SJCRH30 (cell line): ENCODE results near the gene KCNMA1. TPM values are rescaled to one million over a fixed set of nuclear protein-coding genes. Genes with fewer than 3 reads are reported as not detected.

Experiments used
- DNase-seq, 2 experiments: peaks; one replicate each; pipeline ENCODE4 v3.0.0-alpha.2; 2015 to 2020
- H3K27ac ChIP-seq: fragments of 250-450 bp; sonication (Bioruptor Pico); 2 replicates; pipeline ENCODE4 v1.5.1; 2020; ENCODE audit warnings: mild to moderate bottlenecking, moderate library complexity
- H3K27me3 ChIP-seq: fragments of 250-450 bp; sonication (Bioruptor Pico); 2 replicates; pipeline ENCODE4 v1.5.1; 2020; ENCODE audit warnings: mild to moderate bottlenecking, moderate library complexity
- H3K36me3 ChIP-seq: fragments of 250-450 bp; sonication (Bioruptor Pico); 2 replicates; pipeline ENCODE4 v1.5.1; 2020; ENCODE audit warnings: mild to moderate bottlenecking, moderate library complexity
- H3K4me1 ChIP-seq: fragments of 250-450 bp; sonication (Bioruptor Pico); 2 replicates; pipeline ENCODE4 v1.5.1; 2020; ENCODE audit warnings: mild to moderate bottlenecking, moderate library complexity
- H3K4me3 ChIP-seq: fragments of 250-450 bp; sonication (Bioruptor Pico); 2 replicates; pipeline ENCODE4 v1.5.1; 2020; ENCODE audit warnings: mild to moderate bottlenecking, moderate library complexity
- H3K9me3 ChIP-seq: fragments of 250-450 bp; sonication (Bioruptor Pico); replicated peaks from 2 replicates; pipeline ENCODE4 v1.5.1; 2020; ENCODE audit warnings: mild to moderate bottlenecking, moderate library complexity
- total RNA-seq: library from RNA; depleted of rRNA; stranded (reverse); fragments of >200 nt; shearing (Covaris generic); gene quantifications from 2 replicates; pipeline ENCODE4 v1.2.3, GENCODE V29; 2014

The KCNMA1 gene
- total RNA-seq, 1 experiment from 2014 or later = 0.69 TPM

GRCh38 chr10:77498210-77498609 lies 139.4 kb downstream of the KCNMA1 start:
- H3K27ac ChIP-seq = no peak overlapping the region
- H3K4me1 ChIP-seq = no peaks in the 10 kb centered on the region
- H3K4me3 ChIP-seq = no peak overlapping the region
- H3K36me3 ChIP-seq = no peaks in the 10 kb centered on the region
- no peaks in the 10 kb centered on the region for H3K27me3 ChIP-seq
- no peak for DNase-seq
- no peaks in the 10 kb centered on the region for H3K9me3 ChIP-seq

GRCh38 chr10:77497748-77498147 lies 139.9 kb downstream of the KCNMA1 start:
- no peaks in the 10 kb centered on the region for H3K27me3 ChIP-seq
- no peak overlapping the region for H3K27ac ChIP-seq
- no peak overlapping the region for H3K4me3 ChIP-seq
- no peak for DNase-seq
- H3K36me3 ChIP-seq = no peaks in the 10 kb centered on the region
- no peaks in the 10 kb centered on the region for H3K9me3 ChIP-seq
- no peaks in the 10 kb centered on the region for H3K4me1 ChIP-seq

GRCh38 chr10:77496941-77497420 lies 140.6 kb downstream of the KCNMA1 start:
- Histone ChIP-seq H3K4me1 (no peaks in the 10 kb centered on the region), H3K4me3 (no peak overlapping the region), H3K9me3 (no peaks in the 10 kb centered on the region), H3K27me3 (no peaks in the 10 kb centered on the region), H3K27ac (no peak overlapping the region), H3K36me3 (no peaks in the 10 kb centered on the region)
- DNase-seq = no peak

GRCh38 chr10:77494756-77495541 lies 142.7 kb downstream of the KCNMA1 start:
- H3K27me3 ChIP-seq = no peaks in the 10 kb centered on the region
- H3K4me1 ChIP-seq = no peaks in the 10 kb centered on the region
- no peak overlapping the region for H3K27ac ChIP-seq
- DNase-seq = no peak
- H3K36me3 ChIP-seq = no peaks in the 10 kb centered on the region
- no peak overlapping the region for H3K4me3 ChIP-seq
- no peaks in the 10 kb centered on the region for H3K9me3 ChIP-seq

GRCh38 chr10:77494327-77494726 lies 143.3 kb downstream of the KCNMA1 start:
- Histone ChIP-seq H3K27me3 (no peaks in the 10 kb centered on the region), H3K4me1 (no peaks in the 10 kb centered on the region), H3K9me3 (no peaks in the 10 kb centered on the region), H3K4me3 (no peak overlapping the region), H3K36me3 (no peaks in the 10 kb centered on the region), H3K27ac (no peak overlapping the region)
- DNase-seq = peak in 1 of 2 experiments; percentile 45

- H3K4me3 ChIP-seq = no peak overlapping the region
- H3K27ac ChIP-seq = no peak overlapping the region
- no peaks in the 10 kb centered on the region for H3K9me3 ChIP-seq
- H3K27me3 ChIP-seq = no peaks in the 10 kb centered on the region
- no peaks in the 10 kb centered on the region for H3K4me1 ChIP-seq
- no peak for DNase-seq
- H3K36me3 ChIP-seq = no peaks in the 10 kb centered on the region
These were observed 143.8 kb downstream of the KCNMA1 start for GRCh38 chr10:77493851-77494261.

GRCh38 chr10:77493239-77493806 lies 144.3 kb downstream of the KCNMA1 start:
- Histone ChIP-seq H3K36me3 (no peaks in the 10 kb centered on the region), H3K9me3 (no peaks in the 10 kb centered on the region), H3K27me3 (no peaks in the 10 kb centered on the region), H3K27ac (no peak overlapping the region), H3K4me3 (no peak overlapping the region), H3K4me1 (no peaks in the 10 kb centered on the region)
- DNase-seq = no peak

GRCh38 chr10:77492368-77492994 lies 145.1 kb downstream of the KCNMA1 start:
- DNase-seq = no peak
- Histone ChIP-seq H3K9me3 (no peaks in the 10 kb centered on the region), H3K36me3 (no peaks in the 10 kb centered on the region), H3K27ac (no peak overlapping the region), H3K4me1 (no peaks in the 10 kb centered on the region), H3K4me3 (no peak overlapping the region), H3K27me3 (no peaks in the 10 kb centered on the region)

- H3K4me3 ChIP-seq = no peak overlapping the region
- no peak for DNase-seq
- no peak overlapping the region for H3K27ac ChIP-seq
- no peaks in the 10 kb centered on the region for H3K36me3 ChIP-seq
- H3K27me3 ChIP-seq = 0 out of 2 replicates have a peak, but pooled peaks cover 2% of the 10 kb centered on the region
- no peaks in the 10 kb centered on the region for H3K9me3 ChIP-seq
- no peaks in the 10 kb centered on the region for H3K4me1 ChIP-seq
These were observed 146.9 kb downstream of the KCNMA1 start for GRCh38 chr10:77490534-77491314.

- H3K4me3 ChIP-seq = no peak overlapping the region
- H3K27me3 ChIP-seq = 0 out of 2 replicates have a peak, but pooled peaks cover 2% of the 10 kb centered on the region
- DNase-seq = no peak
- H3K9me3 ChIP-seq = no peaks in the 10 kb centered on the region
- H3K4me1 ChIP-seq = no peaks in the 10 kb centered on the region
- no peaks in the 10 kb centered on the region for H3K36me3 ChIP-seq
- H3K27ac ChIP-seq = no peak overlapping the region
These were observed 151.1 kb downstream of the KCNMA1 start for GRCh38 chr10:77486517-77486916.

- DNase-seq = no peak
- Histone ChIP-seq H3K9me3 (no peaks in the 10 kb centered on the region), H3K4me3 (no peak overlapping the region)
These were observed 151.8 kb downstream of the KCNMA1 start for GRCh38 chr10:77485847-77486246.

GRCh38 chr10:77482072-77482471 lies 155.5 kb downstream of the KCNMA1 start:
- no peak for DNase-seq
- Histone ChIP-seq H3K27ac (no peak overlapping the region), H3K4me3 (no peak overlapping the region), H3K36me3 (no peaks in the 10 kb centered on the region), H3K27me3 (peaks cover 8% of the 10 kb centered on the region; the same call in 1 of the 2 replicates), H3K4me1 (peaks cover 12% of the 10 kb centered on the region; the same call in 1 of the 2 replicates), H3K9me3 (no peaks in the 10 kb centered on the region)

More at GRCh38 chr10:77485847-77486246, 151.8 kb downstream of the KCNMA1 start:
- H3K27me3 ChIP-seq = 0 out of 2 replicates have a peak, but pooled peaks cover 2% of the 10 kb centered on the region
- H3K4me1 ChIP-seq = no peaks in the 10 kb centered on the region
- no peak overlapping the region for H3K27ac ChIP-seq
- H3K36me3 ChIP-seq = no peaks in the 10 kb centered on the region

GRCh38 chr10:77479586-77479985 lies 158.0 kb downstream of the KCNMA1 start:
- DNase-seq = peak in 1 of 2 experiments; percentile 14
- H3K27me3 ChIP-seq = peaks cover 8% of the 10 kb centered on the region; the same call in 1 of the 2 replicates
- H3K4me1 ChIP-seq = peaks cover 12% of the 10 kb centered on the region; the same call in 1 of the 2 replicates
- H3K36me3 ChIP-seq = no peaks in the 10 kb centered on the region
- H3K4me3 ChIP-seq = no peak overlapping the region
- H3K27ac ChIP-seq = no peak overlapping the region
- H3K9me3 ChIP-seq = no peaks in the 10 kb centered on the region

- peaks cover 8% of the 10 kb centered on the region; the same call in 1 of the 2 replicates for H3K27me3 ChIP-seq
- H3K4me1 ChIP-seq = peaks cover 12% of the 10 kb centered on the region; the same call in 1 of the 2 replicates
- DNase-seq = no peak
- H3K4me3 ChIP-seq = no peak overlapping the region
- no peaks in the 10 kb centered on the region for H3K36me3 ChIP-seq
- H3K27ac ChIP-seq = no peak overlapping the region
- H3K9me3 ChIP-seq = no peaks in the 10 kb centered on the region
These were observed 158.6 kb downstream of the KCNMA1 start for GRCh38 chr10:77478962-77479359.
